Measurements from ENCODE around the gene GFRA1.
"Not testable (repeated sequence)": the region's sequence is repeated elsewhere in the genome, so short reads cannot be mapped to it uniquely, and the experiment has no call there.

GRCh38 chr10:116052522-116052921 lies 220.5 kb downstream of the GFRA1 start:
- not testable (repeated sequence) for TF ChIP-seq KDM1A (IDR thresholded peaks at IDR 0.05; ENCODE audit: borderline replicate concordance, low read length); POLR2A (IDR thresholded peaks at IDR 0.05; ENCODE audit: control extremely low read depth in 1 of 2, low read depth in 2 of 2, low read length in 2 of 2); EP300 (IDR thresholded peaks at IDR 0.05; ENCODE audit: borderline replicate concordance in 1 of 2, low read depth in 2 of 2, low read length in 2 of 2)
